HepG2 (cell line): ENCODE results near the gene SLC9A9.

ENCODE experiments used
- BCL3 ChIP-seq: sonication (generic); formaldehyde crosslinking; IDR thresholded peaks from 2 replicates; pipeline ENCODE4 v1.5.1; 2020; ENCODE audit warnings: mild to moderate bottlenecking, missing genetic modification reagents, moderate library complexity
- DRAP1 ChIP-seq: IDR thresholded peaks from 2 replicates; pipeline ENCODE4 v1.6.1; 2016; ENCODE audit warnings: missing genetic modification reagents, missing compliant biosample characterization
- HIVEP1 ChIP-seq: sonication (generic); formaldehyde crosslinking; IDR thresholded peaks from 2 replicates; pipeline ENCODE4 v1.4.0; 2020; ENCODE audit warnings: mild to moderate bottlenecking, missing genetic modification reagents
- POLR2A ChIP-seq, 2 experiments: IDR thresholded peaks; 2 replicates each; pipeline ENCODE4 v1.6.1; 2011; ENCODE audit warnings: low read depth in 2 of 2, low read length in 2 of 2, mild to moderate bottlenecking in 1 of 2, moderate library complexity in 1 of 2; ENCODE audit not compliant: insufficient read depth in 1 of 2
- SRF ChIP-seq: IDR thresholded peaks from 2 replicates; pipeline ENCODE4 v1.6.1; 2011; ENCODE audit warnings: mild to moderate bottlenecking, low read depth, low read length, moderate library complexity
- ZFP91 ChIP-seq: sonication (generic); formaldehyde crosslinking; IDR thresholded peaks from 2 replicates; pipeline ENCODE4 v1.9.0; 2022; ENCODE audit warnings: missing genetic modification reagents, mild to moderate bottlenecking, borderline replicate concordance

GRCh38 chr3:143266511-143266910 is 581.8 kb downstream of the SLC9A9 start:
- no peak for TF ChIP-seq BCL3 (CRISPR knock-in tag)
- TF ChIP-seq SRF, result no peak
- TF ChIP-seq DRAP1 (CRISPR knock-in tag), result no peak
- no peak for TF ChIP-seq POLR2A (IDR thresholded peaks at IDR 0.05; ENCODE audit: insufficient read depth in 1 of 2, low read depth in 2 of 2, low read length in 2 of 2)
- TF ChIP-seq HIVEP1 (CRISPR knock-in tag), result no peak
- TF ChIP-seq ZFP91, result no peak
